Vagina (tissue), 2 donors: ENCODE measurements around the gene ARHGAP44.

ENCODE experiments used
- POLR2A ChIP-seq, 2 donors: fragments of 450-650 bp; IDR thresholded peaks; one replicate each; pipeline ENCODE4 v1.6.1; 2017; ENCODE audit warnings: antibody characterized with exemption in 2 of 2, mild to moderate bottlenecking in 2 of 2, moderate library complexity in 2 of 2
- TF ChIP-seq, protein P1 (sequence below), 3 experiments: fragments of 450-650 bp in 2 of 3; fragments of 200-600 bp in 1 of 3; sonication (generic) in 1 of 3; IDR thresholded peaks; one replicate each; pipeline ENCODE4 v1.5.1; 2017 to 2019; ENCODE audit warnings: antibody characterized with exemption in 3 of 3, mild to moderate bottlenecking in 2 of 3, moderate library complexity in 2 of 3

- TF ChIP-seq, protein P1, sequence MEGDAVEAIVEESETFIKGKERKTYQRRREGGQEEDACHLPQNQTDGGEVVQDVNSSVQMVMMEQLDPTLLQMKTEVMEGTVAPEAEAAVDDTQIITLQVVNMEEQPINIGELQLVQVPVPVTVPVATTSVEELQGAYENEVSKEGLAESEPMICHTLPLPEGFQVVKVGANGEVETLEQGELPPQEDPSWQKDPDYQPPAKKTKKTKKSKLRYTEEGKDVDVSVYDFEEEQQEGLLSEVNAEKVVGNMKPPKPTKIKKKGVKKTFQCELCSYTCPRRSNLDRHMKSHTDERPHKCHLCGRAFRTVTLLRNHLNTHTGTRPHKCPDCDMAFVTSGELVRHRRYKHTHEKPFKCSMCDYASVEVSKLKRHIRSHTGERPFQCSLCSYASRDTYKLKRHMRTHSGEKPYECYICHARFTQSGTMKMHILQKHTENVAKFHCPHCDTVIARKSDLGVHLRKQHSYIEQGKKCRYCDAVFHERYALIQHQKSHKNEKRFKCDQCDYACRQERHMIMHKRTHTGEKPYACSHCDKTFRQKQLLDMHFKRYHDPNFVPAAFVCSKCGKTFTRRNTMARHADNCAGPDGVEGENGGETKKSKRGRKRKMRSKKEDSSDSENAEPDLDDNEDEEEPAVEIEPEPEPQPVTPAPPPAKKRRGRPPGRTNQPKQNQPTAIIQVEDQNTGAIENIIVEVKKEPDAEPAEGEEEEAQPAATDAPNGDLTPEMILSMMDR (IDR thresholded peaks at IDR 0.05) = no peak
- TF ChIP-seq POLR2A (IDR thresholded peaks at IDR 0.05) = no peak
These were observed 175.5 kb downstream of the ARHGAP44 start for GRCh38 chr17:12964840-12965239.
